SU-DHL-6 (cell line): ENCODE measurements around the gene KHSRP.

ENCODE experiments used
- H2AFZ ChIP-seq: fragments of 200-600 bp; sonication (generic); 2 replicates; pipeline ENCODE4 v1.6.1; 2014; ENCODE audit warnings: low read depth, mild to moderate bottlenecking, moderate library complexity, mixed read lengths, antibody characterized with exemption, low read length; ENCODE audit not compliant: severe bottlenecking
- H3F3A ChIP-seq: fragments of 200-600 bp; shearing (Covaris generic); 2 replicates; pipeline ENCODE4 v1.6.0; 2016; ENCODE audit warnings: antibody characterized with exemption, mild to moderate bottlenecking; ENCODE audit not compliant: insufficient read depth
- H3K27ac ChIP-seq: fragments of 200-600 bp; sonication (generic); 2 replicates; pipeline ENCODE4 v1.5.1; 2016; ENCODE audit warnings: low read depth, mild to moderate bottlenecking, low read length, moderate library complexity, mixed read lengths
- H3K27me3 ChIP-seq: fragments of 200-600 bp; sonication (generic), shearing (Covaris generic); 2 replicates; pipeline ENCODE4 v1.6.0; 2014; ENCODE audit warnings: mild to moderate bottlenecking, low read length
- H3K36me3 ChIP-seq: fragments of 200-600 bp; sonication (generic); 2 replicates; pipeline ENCODE4 v1.6.1; 2014; ENCODE audit warnings: mild to moderate bottlenecking, low read length, mixed read lengths
- H3K4me2 ChIP-seq: fragments of 300-600, 200-600 bp; shearing (Covaris generic), sonication (generic); 2 replicates; pipeline ENCODE4 v1.6.0; 2014; ENCODE audit warnings: low read length, low read depth, mild to moderate bottlenecking; ENCODE audit not compliant: poor library complexity, severe bottlenecking
- H3K4me3 ChIP-seq: fragments of 200-600 bp; sonication (generic); 2 replicates; pipeline ENCODE4 v1.5.1; 2014; ENCODE audit warnings: antibody characterized with exemption, low read length, mild to moderate bottlenecking, mixed read lengths; ENCODE audit not compliant: insufficient read depth, poor library complexity, severe bottlenecking
- H3K79me2 ChIP-seq: fragments of 200-600 bp; sonication (generic); 2 replicates; pipeline ENCODE4 v1.6.1; 2014; ENCODE audit warnings: mild to moderate bottlenecking, low read length, moderate library complexity; ENCODE audit not compliant: insufficient read depth
- H3K9ac ChIP-seq: fragments of 200-600 bp; sonication (generic); 2 replicates; pipeline ENCODE4 v1.7.0; 2014; ENCODE audit warnings: mild to moderate bottlenecking, low read length
- H3K9me2 ChIP-seq: fragments of 200-600 bp; sonication (generic); replicated peaks from 2 replicates; pipeline ENCODE4 v1.6.1; 2014; ENCODE audit warnings: low read length; ENCODE audit not compliant: insufficient read depth
- H3K9me3 ChIP-seq: fragments of 200-600 bp; sonication (generic); 2 replicates; pipeline ENCODE4 v1.6.1; 2014; ENCODE audit warnings: low read length, mixed read lengths; ENCODE audit not compliant: insufficient read depth
- H4K20me1 ChIP-seq: fragments of 200-600 bp; sonication (generic); 2 replicates; pipeline ENCODE4 v1.6.1; 2014; ENCODE audit warnings: low read depth, mild to moderate bottlenecking, antibody characterized with exemption, low read length, moderate library complexity, mixed read lengths
- CTCF ChIP-seq: fragments of 200-600 bp; sonication (generic); IDR thresholded peaks from one replicate; pipeline ENCODE4 v1.5.1; 2017; ENCODE audit warnings: antibody characterized with exemption, mild to moderate bottlenecking, low read length, moderate library complexity; ENCODE audit not compliant: insufficient read depth, poor library complexity, severe bottlenecking
- EZH2phosphoT487 ChIP-seq: fragments of 200-600 bp; sonication (generic), shearing (Covaris generic); conservative IDR thresholded peaks from 2 replicates; pipeline ENCODE4 v1.6.1; 2018; ENCODE audit warnings: mild to moderate bottlenecking, antibody characterized with exemption, low read length, moderate library complexity, mixed read lengths

Gene KHSRP

GRCh38 chr19:6393074-6393982 lies 31.3 kb downstream of the KHSRP start, which contains the start of gene GTF2F1:
Gene GTF2F1, minus strand, starts transcription at chr19:6393164. Its CDS starts 169 bp downstream, at chr19:6392995.
- no peaks in the 10 kb centered on the region for H3K27me3 ChIP-seq
- peak within 1 kb of the TSS; percentile 98 for H2AFZ ChIP-seq
- H3K4me2 ChIP-seq = peak within 1 kb of the TSS; percentile 95
- no peaks in the 10 kb centered on the region for H3K9me2 ChIP-seq
- no peaks in the 10 kb centered on the region for H3K36me3 ChIP-seq
- H3K9ac ChIP-seq = peak within 1 kb of the TSS; percentile 79
- H3K27ac ChIP-seq = peak within 1 kb of the TSS; percentile 11; the same call in 1 of the 2 replicates
- TF ChIP-seq EZH2phosphoT487 = no peak
- no peak for TF ChIP-seq CTCF
- peaks cover 4% of the 10 kb centered on the region; the same call in 1 of the 2 replicates for H3F3A ChIP-seq
- H3K79me2 ChIP-seq = peaks cover 14% of the 10 kb centered on the region
- no peaks in the 10 kb centered on the region for H3K9me3 ChIP-seq
- H4K20me1 ChIP-seq = no peaks in the 10 kb centered on the region
- peak within 1 kb of the TSS; percentile 74 for H3K4me3 ChIP-seq

- no peaks in the 10 kb centered on the region for H3K27me3 ChIP-seq
- peak overlapping the region; percentile 98 for H2AFZ ChIP-seq
- TF ChIP-seq EZH2phosphoT487 (no peak), CTCF (no peak)
- peak overlapping the region; percentile 79 for H3K9ac ChIP-seq
- no peaks in the 10 kb centered on the region for H4K20me1 ChIP-seq
- peak overlapping the region; percentile 95 for H3K4me2 ChIP-seq
- H3K36me3 ChIP-seq = no peaks in the 10 kb centered on the region
- H3K79me2 ChIP-seq = peaks cover 14% of the 10 kb centered on the region
- peak overlapping the region; percentile 74 for H3K4me3 ChIP-seq
- H3F3A ChIP-seq = peaks cover 4% of the 10 kb centered on the region; the same call in 1 of the 2 replicates
- H3K9me3 ChIP-seq = no peaks in the 10 kb centered on the region
- H3K27ac ChIP-seq = 0 out of 2 replicates have a peak overlapping the region, but pooled peaks have one; percentile 11
- no peaks in the 10 kb centered on the region for H3K9me2 ChIP-seq
Observed at GRCh38 chr19:6392221-6393073, 32.2 kb downstream of the KHSRP start.

- H3K4me3 ChIP-seq = no peak overlapping the region
- no peak overlapping the region for H3K27ac ChIP-seq
- H3K9me3 ChIP-seq = no peaks in the 10 kb centered on the region
- TF ChIP-seq CTCF = no peak
- TF ChIP-seq EZH2phosphoT487 = no peak
- no peak overlapping the region for H3K4me2 ChIP-seq
- H3K27me3 ChIP-seq = no peaks in the 10 kb centered on the region
- no peaks in the 10 kb centered on the region for H3K9me2 ChIP-seq
- no peak overlapping the region for H3K9ac ChIP-seq
- no peaks in the 10 kb centered on the region for H3K36me3 ChIP-seq
- peaks cover 8% of the 10 kb centered on the region for H3K79me2 ChIP-seq
- H3F3A ChIP-seq = no peaks in the 10 kb centered on the region
- no peaks in the 10 kb centered on the region for H4K20me1 ChIP-seq
- no peak overlapping the region for H2AFZ ChIP-seq
Observed at GRCh38 chr19:6387372-6387771, 37.2 kb downstream of the KHSRP start.
